Measurements from ENCODE around the gene SUPT5H.
A peak's percentile ranks its signal among the peaks of the same experiment; 100 is the strongest.

The SUPT5H gene

DNA sequence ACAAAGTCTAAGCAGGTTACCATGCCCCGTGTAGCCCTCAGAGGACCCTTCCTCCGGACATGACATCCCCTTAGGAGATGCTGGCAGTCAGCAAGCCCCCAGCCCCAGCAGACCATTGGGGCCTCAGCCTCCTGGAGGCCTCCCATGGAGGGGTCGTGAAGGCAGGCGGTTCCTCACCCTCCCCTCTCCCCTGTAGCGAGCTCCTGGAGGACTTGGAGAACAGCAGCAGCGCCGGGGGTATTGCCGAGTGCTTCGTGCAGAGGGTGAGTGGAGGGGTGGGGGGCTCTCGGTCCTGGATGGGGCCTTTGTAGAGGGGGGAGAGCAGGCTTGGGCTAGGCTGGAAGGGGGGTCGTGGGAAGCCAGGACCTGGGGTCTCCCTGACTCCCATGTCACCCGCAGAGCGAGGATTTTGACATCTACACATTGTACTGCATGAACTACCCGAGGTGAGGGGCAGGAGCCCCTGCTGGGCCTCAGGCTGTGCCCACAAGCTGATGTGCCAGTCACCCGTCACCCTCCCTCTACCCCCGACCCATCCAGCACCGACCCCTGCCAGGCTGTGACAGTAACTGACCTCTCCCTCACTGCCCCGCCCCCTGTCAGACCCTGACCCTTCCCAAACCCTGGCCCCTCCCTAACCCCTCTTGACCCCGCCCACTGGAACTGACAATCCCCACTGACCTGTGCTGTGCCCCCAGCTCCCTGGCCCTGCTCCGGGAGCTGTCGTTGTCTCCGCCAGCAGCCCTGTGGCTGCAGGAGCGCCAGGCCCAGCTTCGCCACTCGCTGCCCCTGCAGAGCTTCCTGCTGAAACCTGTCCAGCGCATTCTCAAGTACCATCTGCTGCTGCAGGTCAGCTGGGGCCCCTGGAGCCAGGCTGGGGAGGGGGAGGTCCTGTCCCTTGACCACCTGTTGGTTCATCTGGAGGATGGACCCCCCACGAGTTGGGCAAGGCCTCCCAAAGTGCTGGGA lies 28.9 kb upstream of the SUPT5H start:
- H3K4me1 ChIP-seq (ENCODE audit: control insufficient read depth, insufficient read depth, low read length, poor library complexity, severe bottlenecking) = peaks cover 19% of the 10 kb centered on the region
- no peak overlapping the region for H3K27ac ChIP-seq (ENCODE audit: low read depth, low read length, severe bottlenecking)
- WGBS, 2 experiments (ENCODE audit: insufficient coverage in 2 of 2) = 88 to 98% methylated on average over 10 to 18 of the region's 27 CpGs
- no peak overlapping the region for H3K4me3 ChIP-seq (ENCODE audit: extremely low read depth, insufficient read depth, low read length, poor library complexity, severe bottlenecking)
- H3K36me3 ChIP-seq (ENCODE audit: control insufficient read depth, insufficient read depth, low read length) = peaks cover 69% of the 10 kb centered on the region
- H3K9me3 ChIP-seq (ENCODE audit: control insufficient read depth, low read length) = no peaks in the 10 kb centered on the region

DNA sequence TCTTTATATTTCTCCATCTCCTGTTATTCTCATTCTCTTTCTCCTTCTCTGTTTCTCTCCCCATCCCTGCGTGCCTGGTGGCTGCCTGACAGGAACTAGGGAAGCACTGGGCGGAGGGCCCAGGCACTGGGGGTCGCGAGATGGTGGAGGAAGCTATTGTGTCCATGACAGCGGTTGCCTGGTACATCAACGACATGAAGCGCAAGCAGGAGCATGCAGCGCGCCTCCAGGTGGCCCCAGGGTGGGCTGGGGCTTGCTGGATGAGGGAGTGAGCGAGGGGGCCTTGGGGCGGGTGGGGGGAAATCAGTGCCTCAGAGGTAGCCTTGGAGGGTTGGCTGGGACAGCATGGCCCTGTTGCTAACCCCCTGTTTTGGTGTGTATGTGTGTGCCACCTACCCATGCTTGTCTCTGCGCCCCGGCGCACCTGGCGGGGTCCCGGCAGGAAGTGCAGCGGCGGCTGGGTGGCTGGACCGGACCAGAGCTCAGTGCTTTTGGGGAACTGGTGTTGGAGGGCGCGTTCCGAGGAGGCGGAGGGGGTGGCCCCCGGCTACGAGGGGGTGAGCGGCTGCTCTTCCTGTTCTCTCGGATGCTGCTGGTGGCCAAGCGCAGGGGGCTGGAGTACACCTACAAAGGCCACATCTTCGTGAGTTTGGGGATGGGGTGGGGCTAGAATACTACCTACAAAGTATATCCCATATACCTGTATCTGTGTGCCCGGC lies 27.8 kb upstream of the SUPT5H start:
- H3K36me3 ChIP-seq (ENCODE audit: control insufficient read depth, insufficient read depth, low read length) = peaks cover 80% of the 10 kb centered on the region

DNA sequence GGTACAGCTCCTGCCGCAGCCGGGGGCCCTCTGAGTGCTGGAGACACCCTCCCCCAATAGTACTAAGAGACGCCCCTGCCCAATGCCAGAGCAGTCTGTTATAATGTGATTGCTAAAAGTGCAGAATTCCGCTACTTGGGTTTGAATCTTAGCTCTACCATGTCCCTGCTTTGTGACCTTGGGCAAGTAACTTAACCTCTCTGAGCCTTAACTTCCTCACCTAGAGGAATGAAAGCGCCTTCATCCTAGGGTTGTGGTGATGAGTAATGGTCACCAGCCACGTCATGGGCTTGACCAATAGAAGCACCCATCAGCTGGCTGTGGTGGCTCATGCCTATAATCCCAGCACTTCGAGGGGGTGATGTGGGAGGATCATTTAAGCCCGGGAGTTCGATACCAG lies 26.4 kb upstream of the SUPT5H start:
- Histone ChIP-seq H3K4me3 (ENCODE audit: extremely low read depth, insufficient read depth, low read length, poor library complexity, severe bottlenecking) (no peak overlapping the region), H3K9me3 (ENCODE audit: control insufficient read depth, low read length) (no peaks in the 10 kb centered on the region), H3K4me1 (ENCODE audit: control insufficient read depth, insufficient read depth, low read length, poor library complexity, severe bottlenecking) (peaks cover 19% of the 10 kb centered on the region), H3K27ac (ENCODE audit: low read depth, low read length, severe bottlenecking) (no peak overlapping the region), H3K36me3 (ENCODE audit: control insufficient read depth, insufficient read depth, low read length) (peaks cover 94% of the 10 kb centered on the region)
- 82 to 100% methylated on average over 1 to 3 of the region's 9 CpGs for WGBS, 2 experiments (ENCODE audit: insufficient coverage in 2 of 2)

More for the DNA sequence above, 27.8 kb upstream of the SUPT5H start:
- no peak overlapping the region for H3K27ac ChIP-seq (ENCODE audit: low read depth, low read length, severe bottlenecking)
- 96 to 97% methylated on average over 21 to 26 of the region's 30 CpGs for WGBS, 2 experiments (ENCODE audit: insufficient coverage in 2 of 2)
- H3K4me1 ChIP-seq (ENCODE audit: control insufficient read depth, insufficient read depth, low read length, poor library complexity, severe bottlenecking) = peaks cover 19% of the 10 kb centered on the region
- H3K4me3 ChIP-seq (ENCODE audit: extremely low read depth, insufficient read depth, low read length, poor library complexity, severe bottlenecking) = no peak overlapping the region
- H3K9me3 ChIP-seq (ENCODE audit: control insufficient read depth, low read length) = no peaks in the 10 kb centered on the region

DNA sequence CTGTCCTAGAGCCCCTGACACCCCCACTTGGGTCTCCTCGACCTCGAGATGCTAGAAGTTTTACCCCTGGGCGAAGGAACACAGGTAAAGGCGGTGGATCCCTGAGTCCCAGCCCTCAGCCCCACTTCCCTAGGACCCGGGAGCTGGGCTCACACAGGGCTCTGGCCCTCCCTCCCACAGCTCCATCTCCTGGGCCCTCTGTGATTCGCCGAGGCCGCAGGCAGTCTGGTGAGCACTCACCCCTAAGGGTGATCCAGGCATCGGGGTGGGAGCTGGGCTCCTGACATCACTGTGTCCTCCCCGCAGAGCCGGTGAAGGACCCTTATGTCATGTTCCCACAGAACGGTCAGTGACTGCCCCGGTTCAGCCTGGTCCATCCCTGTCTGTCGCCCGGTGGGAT lies 24.6 kb upstream of the SUPT5H start:
- H3K9me3 ChIP-seq (ENCODE audit: control insufficient read depth, low read length) = no peaks in the 10 kb centered on the region
- peaks cover 98% of the 10 kb centered on the region for H3K36me3 ChIP-seq (ENCODE audit: control insufficient read depth, insufficient read depth, low read length)
- no peak overlapping the region for H3K27ac ChIP-seq (ENCODE audit: low read depth, low read length, severe bottlenecking)
- H3K4me3 ChIP-seq (ENCODE audit: extremely low read depth, insufficient read depth, low read length, poor library complexity, severe bottlenecking) = no peak overlapping the region
- peaks cover 8% of the 10 kb centered on the region for H3K4me1 ChIP-seq (ENCODE audit: control insufficient read depth, insufficient read depth, low read length, poor library complexity, severe bottlenecking)
- 93 to 96% methylated on average over 7 to 10 of the region's 15 CpGs for WGBS, 2 experiments (ENCODE audit: insufficient coverage in 2 of 2)

DNA sequence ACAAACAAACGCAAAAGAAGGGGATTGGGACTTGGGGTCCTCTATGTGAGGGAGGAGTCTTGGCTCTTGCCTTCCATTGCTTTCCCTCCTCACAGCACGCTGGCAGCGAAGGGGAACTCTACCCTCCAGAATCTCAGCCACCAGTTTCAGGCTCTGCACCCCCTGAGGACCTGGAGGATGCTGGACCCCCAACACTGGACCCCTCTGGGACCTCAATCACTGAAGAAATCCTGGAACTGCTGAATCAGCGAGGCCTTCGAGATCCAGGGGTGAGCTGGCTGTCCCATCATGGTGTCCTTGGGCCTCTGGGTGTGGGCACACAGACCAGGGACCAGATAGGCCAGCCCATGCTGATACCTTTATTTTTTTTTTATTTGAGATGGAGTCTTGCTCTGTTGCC lies 23.4 kb upstream of the SUPT5H start:
- Histone ChIP-seq H3K9me3 (ENCODE audit: control insufficient read depth, low read length) (no peaks in the 10 kb centered on the region), H3K4me3 (ENCODE audit: extremely low read depth, insufficient read depth, low read length, poor library complexity, severe bottlenecking) (no peak overlapping the region), H3K36me3 (ENCODE audit: control insufficient read depth, insufficient read depth, low read length) (peaks cover 94% of the 10 kb centered on the region), H3K4me1 (ENCODE audit: control insufficient read depth, insufficient read depth, low read length, poor library complexity, severe bottlenecking) (peaks cover 2% of the 10 kb centered on the region), H3K27ac (ENCODE audit: low read depth, low read length, severe bottlenecking) (no peak overlapping the region)
- 100% methylated on average over 1 to 2 of the region's 5 CpGs for WGBS, 2 experiments (ENCODE audit: insufficient coverage in 2 of 2)

DNA sequence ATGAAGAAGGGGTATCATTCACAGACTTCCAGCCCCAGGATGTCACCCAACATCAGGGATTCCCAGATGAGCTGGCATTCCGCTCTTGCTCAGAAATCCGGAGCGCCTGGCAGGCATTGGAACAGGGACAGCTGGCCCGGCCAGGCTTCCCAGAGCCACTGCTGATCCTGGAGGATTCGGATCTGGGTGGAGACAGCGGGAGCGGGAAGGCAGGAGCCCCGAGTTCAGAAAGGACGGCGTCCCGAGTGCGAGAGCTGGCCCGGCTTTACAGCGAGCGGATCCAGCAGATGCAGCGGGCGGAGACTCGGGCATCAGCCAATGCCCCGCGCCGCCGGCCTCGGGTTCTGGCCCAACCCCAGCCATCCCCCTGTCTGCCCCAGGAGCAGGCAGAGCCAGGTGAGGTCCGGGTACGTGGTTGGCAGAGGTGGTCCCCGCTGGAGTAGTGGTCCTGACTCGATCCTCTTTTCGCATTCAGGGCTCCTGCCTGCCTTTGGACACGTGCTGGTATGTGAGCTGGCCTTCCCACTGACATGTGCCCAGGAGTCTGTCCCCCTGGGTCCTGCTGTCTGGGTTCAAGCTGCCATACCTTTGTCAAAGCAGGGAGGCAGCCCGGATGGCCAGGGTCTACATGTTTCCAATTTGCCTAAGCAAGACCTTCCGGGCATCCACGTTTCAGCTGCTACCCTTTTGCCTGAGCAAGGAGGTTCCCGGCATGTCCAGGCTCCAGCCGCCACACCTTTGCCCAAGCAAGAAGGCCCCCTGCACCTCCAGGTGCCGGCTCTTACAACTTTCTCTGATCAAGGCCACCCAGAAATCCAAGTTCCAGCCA lies 21.9 kb upstream of the SUPT5H start:
- Histone ChIP-seq H3K36me3 (ENCODE audit: control insufficient read depth, insufficient read depth, low read length) (peaks cover 79% of the 10 kb centered on the region), H3K4me1 (ENCODE audit: control insufficient read depth, insufficient read depth, low read length, poor library complexity, severe bottlenecking) (peaks cover 10% of the 10 kb centered on the region), H3K9me3 (ENCODE audit: control insufficient read depth, low read length) (no peaks in the 10 kb centered on the region), H3K27ac (ENCODE audit: low read depth, low read length, severe bottlenecking) (peak overlapping the region; percentile 49), H3K4me3 (ENCODE audit: extremely low read depth, insufficient read depth, low read length, poor library complexity, severe bottlenecking) (no peak overlapping the region)
- WGBS, 2 experiments (ENCODE audit: insufficient coverage in 2 of 2) = 93 to 96% methylated on average over 28 to 35 of the region's 35 CpGs

DNA sequence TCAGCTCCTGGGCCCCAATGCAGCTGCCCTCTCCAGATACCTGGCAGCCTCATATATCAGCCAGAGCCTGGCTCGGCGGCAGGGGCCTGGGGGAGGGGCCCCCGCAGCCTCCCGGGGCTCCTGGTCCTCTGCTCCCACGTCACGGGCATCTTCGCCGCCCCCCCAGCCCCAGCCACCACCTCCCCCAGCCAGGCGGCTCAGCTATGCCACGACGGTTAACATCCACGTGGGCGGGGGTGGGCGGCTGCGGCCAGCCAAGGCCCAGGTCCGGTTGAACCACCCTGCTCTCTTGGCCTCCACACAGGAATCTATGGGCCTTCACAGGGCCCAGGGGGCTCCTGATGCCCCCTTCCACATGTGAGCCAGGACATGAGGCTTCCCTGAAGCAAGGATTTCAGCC lies 20.4 kb upstream of the SUPT5H start:
- H3K36me3 ChIP-seq (ENCODE audit: control insufficient read depth, insufficient read depth, low read length) = peaks cover 66% of the 10 kb centered on the region

DNA sequence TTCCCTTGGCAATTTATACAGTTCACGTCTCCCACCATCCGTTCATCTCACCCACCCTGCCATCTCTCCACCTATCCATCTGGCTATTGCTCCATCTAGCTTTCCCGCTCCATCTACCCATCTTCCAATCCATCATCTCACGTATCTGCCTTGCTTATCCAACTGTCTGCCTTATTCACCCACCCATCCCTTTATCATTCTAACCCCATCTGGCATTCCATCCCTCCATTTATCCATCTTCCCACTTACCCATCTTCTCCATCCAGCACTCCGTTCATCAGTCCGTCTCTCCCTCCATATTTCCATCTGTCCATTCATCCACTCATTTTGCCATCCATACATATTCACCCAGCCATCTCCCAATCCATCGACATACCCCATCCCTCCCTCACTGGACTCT lies 19.6 kb upstream of the SUPT5H start:
- WGBS, 2 experiments (ENCODE audit: insufficient coverage in 2 of 2) = 93 to 96% methylated on average over 7 of the region's 7 CpGs

More for the DNA sequence above, 20.4 kb upstream of the SUPT5H start:
- Histone ChIP-seq H3K4me3 (ENCODE audit: extremely low read depth, insufficient read depth, low read length, poor library complexity, severe bottlenecking) (no peak overlapping the region), H3K27ac (ENCODE audit: low read depth, low read length, severe bottlenecking) (no peak overlapping the region), H3K9me3 (ENCODE audit: control insufficient read depth, low read length) (no peaks in the 10 kb centered on the region), H3K4me1 (ENCODE audit: control insufficient read depth, insufficient read depth, low read length, poor library complexity, severe bottlenecking) (peaks cover 17% of the 10 kb centered on the region)
- WGBS, 2 experiments (ENCODE audit: insufficient coverage in 2 of 2) = 92 to 94% methylated on average over 7 to 16 of the region's 16 CpGs

DNA sequence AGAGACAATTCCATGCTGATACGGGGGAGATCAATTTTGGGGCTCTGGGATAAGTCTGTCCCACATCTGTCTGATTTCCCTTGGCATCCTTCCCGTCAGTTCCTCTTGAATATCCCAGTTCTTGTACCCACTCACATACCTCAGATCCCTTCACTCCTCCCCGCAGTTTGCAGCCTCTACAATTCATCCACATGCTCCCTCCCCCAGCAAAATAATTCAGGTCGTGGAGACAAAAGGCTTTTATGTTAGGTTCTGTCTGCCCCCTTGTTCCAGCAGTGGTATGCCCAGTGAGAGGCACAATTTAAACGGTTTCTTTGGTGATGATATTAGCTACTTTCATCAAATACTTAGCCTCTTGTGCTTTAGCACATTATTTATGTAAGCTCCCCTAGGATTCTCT lies 19.2 kb upstream of the SUPT5H start:
- Histone ChIP-seq H3K36me3 (ENCODE audit: control insufficient read depth, insufficient read depth, low read length) (peaks cover 56% of the 10 kb centered on the region), H3K9me3 (ENCODE audit: control insufficient read depth, low read length) (no peaks in the 10 kb centered on the region), H3K4me1 (ENCODE audit: control insufficient read depth, insufficient read depth, low read length, poor library complexity, severe bottlenecking) (peaks cover 27% of the 10 kb centered on the region), H3K27ac (ENCODE audit: low read depth, low read length, severe bottlenecking) (peak overlapping the region; percentile 16), H3K4me3 (ENCODE audit: extremely low read depth, insufficient read depth, low read length, poor library complexity, severe bottlenecking) (no peak overlapping the region)
- WGBS, 2 experiments (ENCODE audit: insufficient coverage in 2 of 2) = 65 to 78% methylated on average over 3 to 4 of the region's 5 CpGs

More for the DNA sequence above, 19.6 kb upstream of the SUPT5H start:
- peaks cover 58% of the 10 kb centered on the region for H3K36me3 ChIP-seq (ENCODE audit: control insufficient read depth, insufficient read depth, low read length)
- no peak overlapping the region for H3K27ac ChIP-seq (ENCODE audit: low read depth, low read length, severe bottlenecking)
- H3K9me3 ChIP-seq (ENCODE audit: control insufficient read depth, low read length) = no peaks in the 10 kb centered on the region
- no peak overlapping the region for H3K4me3 ChIP-seq (ENCODE audit: extremely low read depth, insufficient read depth, low read length, poor library complexity, severe bottlenecking)
- peaks cover 23% of the 10 kb centered on the region for H3K4me1 ChIP-seq (ENCODE audit: control insufficient read depth, insufficient read depth, low read length, poor library complexity, severe bottlenecking)

DNA sequence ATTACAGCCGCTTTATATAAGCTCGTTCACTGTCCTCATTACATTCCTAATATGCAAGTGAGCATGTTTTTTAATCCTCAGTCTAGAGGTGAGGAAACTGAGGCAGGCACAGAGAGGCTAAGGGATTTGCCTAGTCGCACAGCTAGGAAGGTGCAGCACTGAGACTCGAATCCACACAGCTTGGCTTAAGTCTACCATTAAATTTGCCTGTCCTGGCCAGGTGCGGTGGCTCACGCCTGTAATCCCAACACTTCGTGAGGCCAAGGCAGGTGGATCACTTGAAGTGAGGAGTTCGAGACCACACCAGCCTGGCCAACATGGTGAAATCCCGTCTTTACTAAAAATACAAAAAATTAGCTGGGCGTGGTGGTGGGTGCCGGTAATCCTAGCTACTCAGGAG lies 17.7 kb upstream of the SUPT5H start:
- 92 to 93% methylated on average over 10 to 11 of the region's 11 CpGs for WGBS, 2 experiments (ENCODE audit: insufficient coverage in 2 of 2)
- H3K27ac ChIP-seq (ENCODE audit: low read depth, low read length, severe bottlenecking) = peak overlapping the region; percentile 95
- H3K4me1 ChIP-seq (ENCODE audit: control insufficient read depth, insufficient read depth, low read length, poor library complexity, severe bottlenecking) = peaks cover 29% of the 10 kb centered on the region
- H3K4me3 ChIP-seq (ENCODE audit: extremely low read depth, insufficient read depth, low read length, poor library complexity, severe bottlenecking) = no peak overlapping the region
- H3K36me3 ChIP-seq (ENCODE audit: control insufficient read depth, insufficient read depth, low read length) = peaks cover 47% of the 10 kb centered on the region
- H3K9me3 ChIP-seq (ENCODE audit: control insufficient read depth, low read length) = no peaks in the 10 kb centered on the region
